ENCODE measurements around the gene RNF34.
"Not testable (repeated sequence)": the region's sequence is repeated elsewhere in the genome, so short reads cannot be mapped to it uniquely, and the experiment has no call there.

Gene RNF34

GRCh38 chr12:121358073-121358472 is 41.8 kb upstream of the RNF34 start:
- no peak overlapping the region for H3K4me3 ChIP-seq (ENCODE audit: low read length)
- no peak for DNase-seq (ENCODE audit: low read depth)
- TF ChIP-seq CTCF (conservative IDR thresholded peaks at IDR 0.05; ENCODE audit: low read depth, low read length), result no peak

GRCh38 chr12:121364683-121365121 is 35.2 kb upstream of the RNF34 start:
- no peak overlapping the region for H3K4me3 ChIP-seq (ENCODE audit: low read length)
- no peak for DNase-seq (ENCODE audit: low read depth)
- TF ChIP-seq CTCF (conservative IDR thresholded peaks at IDR 0.05; ENCODE audit: low read depth, low read length), result no peak

GRCh38 chr12:121365416-121366062 is 34.4 kb upstream of the RNF34 start:
- H3K4me3 ChIP-seq (ENCODE audit: low read length), result no peak overlapping the region
- TF ChIP-seq CTCF (conservative IDR thresholded peaks at IDR 0.05; ENCODE audit: low read depth, low read length), result no peak
- no peak for DNase-seq (ENCODE audit: low read depth)

- no peak for TF ChIP-seq CTCF (conservative IDR thresholded peaks at IDR 0.05; ENCODE audit: low read depth, low read length)
- H3K4me3 ChIP-seq (ENCODE audit: low read length), result no peak overlapping the region
- DNase-seq (ENCODE audit: low read depth), result no peak
Measured at GRCh38 chr12:121366063-121366459, 33.9 kb upstream of the RNF34 start.

- no peak overlapping the region for H3K4me3 ChIP-seq (ENCODE audit: low read length)
- TF ChIP-seq CTCF (conservative IDR thresholded peaks at IDR 0.05; ENCODE audit: low read depth, low read length), result no peak
- no peak for DNase-seq (ENCODE audit: low read depth)
Measured at GRCh38 chr12:121371404-121371803, 28.5 kb upstream of the RNF34 start.

GRCh38 chr12:121373755-121374154 is 26.2 kb upstream of the RNF34 start:
- no peak overlapping the region for H3K4me3 ChIP-seq (ENCODE audit: low read length)
- no peak for TF ChIP-seq CTCF (conservative IDR thresholded peaks at IDR 0.05; ENCODE audit: low read depth, low read length)
- no peak for DNase-seq (ENCODE audit: low read depth)

- H3K4me3 ChIP-seq (ENCODE audit: low read length); DNase-seq (ENCODE audit: low read depth): not testable (repeated sequence)
Measured at GRCh38 chr12:121374336-121374735, 25.6 kb upstream of the RNF34 start.

- H3K4me3 ChIP-seq (ENCODE audit: low read length); DNase-seq (ENCODE audit: low read depth): not testable (repeated sequence)
Measured at GRCh38 chr12:121374945-121375584, 24.9 kb upstream of the RNF34 start.

All from retinal pigment epithelial cell (primary cell).